SK-N-MC (cell line): Measurements from ENCODE around the gene NAV3.
A peak's percentile ranks its signal among the peaks of the same experiment; 100 is the strongest.

Experiments
- DNase-seq: peaks from one replicate; pipeline ENCODE4 v3.0.0-alpha.2; 2011; ENCODE audit warnings: low read depth, low spot score
- H3K27ac ChIP-seq: fragments of 200-600 bp; sonication (generic); 2 replicates; pipeline ENCODE4 v1.5.1; 2016; ENCODE audit warnings: mixed run types
- H3K36me3 ChIP-seq: fragments of 200-600 bp; sonication (generic); 2 replicates; pipeline ENCODE4 v1.6.1; 2017; ENCODE audit warnings: antibody characterized with exemption, low read length, mixed read lengths; ENCODE audit not compliant: insufficient read depth
- H3K4me3 ChIP-seq: fragments of 200-600 bp; sonication (generic); 2 replicates; pipeline ENCODE4 v1.5.1; 2016
- H3K9ac ChIP-seq: fragments of 200-600 bp; sonication (generic); 2 replicates; pipeline ENCODE4 v1.8.0; 2017; ENCODE audit warnings: mixed run types, mixed read lengths; ENCODE audit not compliant: insufficient read length
- H3K9me3 ChIP-seq: fragments of 200-600 bp; sonication (generic); 2 replicates; pipeline ENCODE4 v1.6.1; 2017; ENCODE audit warnings: low read depth, mild to moderate bottlenecking, antibody characterized with exemption, low read length, moderate library complexity, mixed read lengths
- EZH2 ChIP-seq: fragments of 200-600 bp; sonication (generic); IDR thresholded peaks from one replicate; pipeline ENCODE4 v1.6.1; 2017; ENCODE audit warnings: antibody characterized with exemption
- FOXP2 ChIP-seq: optimal IDR thresholded peaks from 2 replicates; pipeline ENCODE3; 2011; ENCODE audit warnings: mild to moderate bottlenecking, moderate library complexity; ENCODE audit not compliant: insufficient read depth; ENCODE audit errors: extremely low read length, control extremely low read depth
- POLR2AphosphoS5 ChIP-seq: IDR thresholded peaks from 2 replicates; pipeline ENCODE4 v1.6.1; 2012; ENCODE audit warnings: mild to moderate bottlenecking, low read depth, low read length, borderline replicate concordance

The NAV3 gene

DNA sequence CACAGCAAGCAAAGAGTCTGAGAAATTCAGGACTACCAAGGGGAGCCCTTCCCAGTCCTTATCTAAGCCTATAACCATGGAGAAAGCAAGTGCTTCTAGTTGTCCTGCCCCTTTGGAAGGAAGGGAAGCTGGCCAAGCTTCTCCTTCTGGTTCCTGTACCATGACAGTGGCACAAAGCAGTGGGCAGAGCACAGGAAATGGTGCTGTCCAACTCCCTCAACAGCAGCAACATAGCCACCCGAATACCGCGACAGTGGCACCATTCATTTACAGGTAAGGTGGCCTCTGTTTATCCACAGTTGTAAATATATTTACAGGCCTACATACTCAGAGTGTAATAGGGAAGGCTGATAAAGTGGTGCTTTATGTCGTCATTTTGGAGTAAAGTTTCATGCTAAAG is 176.5 kb downstream of the NAV3 start:
- Histone ChIP-seq H3K36me3 (no peaks in the 10 kb centered on the region), H3K9me3 (no peaks in the 10 kb centered on the region), H3K27ac (no peak overlapping the region), H3K4me3 (no peak overlapping the region), H3K9ac (no peak overlapping the region)
- no peak for TF ChIP-seq POLR2AphosphoS5
- no peak for TF ChIP-seq FOXP2
- no peak for TF ChIP-seq EZH2
- DNase-seq, result no peak

- no peaks in the 10 kb centered on the region for H3K36me3 ChIP-seq
- DNase-seq, result no peak
- no peak overlapping the region for H3K27ac ChIP-seq
- H3K4me3 ChIP-seq, result no peak overlapping the region
- H3K9ac ChIP-seq, result no peak overlapping the region
- TF ChIP-seq FOXP2 (no peak), EZH2 (no peak), POLR2AphosphoS5 (no peak)
- no peaks in the 10 kb centered on the region for H3K9me3 ChIP-seq
These were observed 178.3 kb downstream of the NAV3 start for GRCh38 chr12:78009031-78009430.

DNA sequence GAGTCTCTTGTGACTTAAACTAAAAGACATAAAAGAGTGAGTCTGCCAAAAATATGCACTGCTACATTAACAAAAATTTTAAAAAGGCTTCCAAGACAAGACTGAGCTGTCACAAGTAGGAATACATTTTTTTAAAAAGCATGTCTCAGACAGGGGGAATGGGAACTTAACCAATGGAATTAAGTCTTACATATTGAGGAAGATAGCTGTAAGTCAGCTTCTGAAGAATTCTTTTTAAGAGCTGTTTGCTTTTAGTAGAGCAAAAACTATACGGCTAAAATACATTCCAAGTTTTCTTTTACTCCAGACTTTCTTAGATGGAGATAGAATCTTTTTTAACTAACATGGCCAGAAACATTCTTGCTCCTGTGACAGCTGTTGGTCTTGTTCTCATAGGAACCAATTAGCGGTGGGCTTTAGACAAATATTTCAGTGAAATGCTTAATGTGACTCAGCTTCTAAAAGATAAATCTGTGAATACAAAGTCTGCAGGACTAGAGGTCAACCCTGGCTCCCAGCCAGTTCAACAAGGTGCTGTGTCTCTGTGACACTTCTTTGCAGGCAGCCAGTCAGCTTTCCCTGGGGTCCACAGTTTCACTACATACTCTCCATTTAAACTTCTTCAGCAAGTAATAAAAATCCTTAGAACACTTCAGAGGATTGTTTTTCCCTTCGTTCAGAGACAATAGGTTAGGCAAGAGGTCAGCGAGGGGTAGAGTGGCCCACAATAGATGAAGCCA is 187.6 kb downstream of the NAV3 start:
- H3K36me3 ChIP-seq, result no peaks in the 10 kb centered on the region
- no peak for DNase-seq

GRCh38 chr12:78018939-78019338 is 188.2 kb downstream of the NAV3 start:
- no peak overlapping the region for H3K27ac ChIP-seq
- no peak for DNase-seq
- H3K4me3 ChIP-seq, result no peak overlapping the region
- H3K36me3 ChIP-seq, result no peaks in the 10 kb centered on the region
- no peak overlapping the region for H3K9ac ChIP-seq
- TF ChIP-seq POLR2AphosphoS5 (no peak), EZH2 (no peak), FOXP2 (no peak)
- H3K9me3 ChIP-seq, result no peaks in the 10 kb centered on the region

More for the DNA sequence above, 187.6 kb downstream of the NAV3 start:
- Histone ChIP-seq H3K9ac (no peak overlapping the region), H3K27ac (no peak overlapping the region), H3K9me3 (no peaks in the 10 kb centered on the region), H3K4me3 (no peak overlapping the region)
- TF ChIP-seq FOXP2, result no peak
- TF ChIP-seq EZH2, result no peak
- TF ChIP-seq POLR2AphosphoS5, result no peak

GRCh38 chr12:78028426-78028825 is 197.7 kb downstream of the NAV3 start:
- peak; percentile 78 for DNase-seq
- no peaks in the 10 kb centered on the region for H3K36me3 ChIP-seq
- peak overlapping the region; percentile 48; the same call in 1 of the 2 replicates for H3K27ac ChIP-seq
- peak overlapping the region; percentile 53 for H3K4me3 ChIP-seq
- no peak overlapping the region for H3K9ac ChIP-seq
- TF ChIP-seq FOXP2 (no peak), POLR2AphosphoS5 (no peak), EZH2 (no peak)
- H3K9me3 ChIP-seq, result no peaks in the 10 kb centered on the region

DNA sequence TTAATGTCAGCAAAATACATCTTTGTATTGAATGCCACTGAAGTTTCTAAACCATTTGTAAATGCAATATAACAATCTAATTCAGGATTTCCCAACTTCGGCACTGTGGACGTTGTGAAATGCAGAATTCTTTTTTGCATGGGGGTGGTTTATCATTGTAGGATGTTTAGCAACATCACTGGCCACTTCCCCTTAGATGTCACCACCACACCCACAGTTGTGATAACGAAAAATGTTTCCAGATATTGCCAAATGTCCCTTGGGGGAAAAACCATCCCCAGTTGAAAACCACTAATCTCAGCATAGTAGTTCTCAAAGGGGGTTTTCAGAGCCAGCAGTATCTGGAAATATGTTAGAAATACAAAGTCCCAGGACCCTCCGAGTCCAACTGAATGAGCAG is 203.3 kb downstream of the NAV3 start:
- Histone ChIP-seq H3K36me3 (no peaks in the 10 kb centered on the region), H3K9ac (no peak overlapping the region), H3K4me3 (no peak overlapping the region), H3K27ac (no peak overlapping the region), H3K9me3 (no peaks in the 10 kb centered on the region)
- no peak for DNase-seq
- TF ChIP-seq POLR2AphosphoS5 (no peak), EZH2 (no peak), FOXP2 (no peak)

DNA sequence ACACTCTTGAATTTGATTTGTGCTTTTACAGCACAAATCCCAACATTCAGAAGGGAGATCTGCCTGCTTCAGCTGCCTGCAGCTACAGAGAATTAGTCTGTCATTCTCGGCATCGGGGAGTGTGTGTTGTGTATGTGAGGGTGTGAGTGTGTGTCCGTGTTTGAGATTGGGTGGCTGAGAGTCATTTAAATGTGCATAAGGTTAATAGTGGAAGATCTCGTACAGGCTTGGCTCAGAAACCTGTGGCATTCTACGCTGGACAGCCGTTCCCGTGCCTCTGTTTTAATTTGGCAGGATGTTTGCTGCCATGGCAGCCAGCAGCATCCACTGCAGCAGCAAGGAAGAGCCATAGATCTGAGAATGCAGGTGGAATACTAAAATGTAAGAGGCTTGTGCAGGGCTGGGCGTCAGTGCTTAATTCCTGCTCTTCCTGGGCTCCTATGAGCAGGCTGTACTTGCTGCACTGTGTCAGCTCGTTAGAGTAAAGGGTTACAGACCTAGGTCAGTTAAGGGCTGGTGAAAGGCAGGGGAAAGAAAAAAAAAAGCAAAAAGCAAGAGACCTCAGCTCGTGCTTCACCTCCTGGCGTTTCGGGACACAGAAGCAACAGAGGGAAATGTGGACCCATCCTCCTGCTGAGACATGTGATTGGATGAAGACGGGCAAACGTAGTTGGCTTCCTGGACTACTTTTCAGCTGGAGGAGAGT is 205.4 kb downstream of the NAV3 start:
- DNase-seq, result no peak
- Histone ChIP-seq H3K36me3 (no peaks in the 10 kb centered on the region), H3K4me3 (no peak overlapping the region), H3K27ac (no peak overlapping the region), H3K9ac (no peak overlapping the region), H3K9me3 (no peaks in the 10 kb centered on the region)
- no peak for TF ChIP-seq POLR2AphosphoS5
- no peak for TF ChIP-seq FOXP2
- TF ChIP-seq EZH2, result no peak

- no peak overlapping the region for H3K27ac ChIP-seq
- no peak overlapping the region for H3K9ac ChIP-seq
- no peak overlapping the region for H3K4me3 ChIP-seq
- no peaks in the 10 kb centered on the region for H3K36me3 ChIP-seq
- no peak for DNase-seq
- no peak for TF ChIP-seq EZH2
- TF ChIP-seq FOXP2, result no peak
- no peak for TF ChIP-seq POLR2AphosphoS5
- no peaks in the 10 kb centered on the region for H3K9me3 ChIP-seq
These were observed 206.2 kb downstream of the NAV3 start for GRCh38 chr12:78036874-78037273.

DNA sequence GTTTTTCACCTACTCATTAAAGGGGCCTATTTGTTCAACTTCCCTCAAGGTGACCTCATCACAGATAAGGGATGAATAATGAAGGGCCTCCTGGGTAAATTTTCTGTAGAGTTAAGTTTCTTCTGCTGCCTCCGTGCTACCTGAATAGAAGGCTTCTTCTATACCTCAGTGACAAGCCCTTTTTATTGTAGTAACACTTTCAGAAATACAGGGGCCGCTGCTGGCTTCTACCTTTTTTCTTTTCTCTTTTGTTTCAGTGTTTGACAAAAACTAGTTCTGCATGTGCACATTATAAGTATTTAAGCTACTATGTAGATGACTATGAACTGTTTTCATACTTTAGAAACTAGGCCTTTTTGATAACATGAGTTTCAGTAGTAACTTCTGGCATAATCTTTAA is 207.0 kb downstream of the NAV3 start:
- Histone ChIP-seq H3K27ac (no peak overlapping the region), H3K36me3 (no peaks in the 10 kb centered on the region), H3K4me3 (no peak overlapping the region), H3K9me3 (no peaks in the 10 kb centered on the region), H3K9ac (no peak overlapping the region)
- no peak for DNase-seq
- TF ChIP-seq POLR2AphosphoS5 (no peak), EZH2 (no peak), FOXP2 (no peak)
